DMS53 treated with DMSO at 0.1 percent for 48 hours (cell line): ENCODE data around the gene LAS1L.
"Not testable (repeated sequence)": the region's sequence is repeated elsewhere in the genome, so short reads cannot be mapped to it uniquely, and the experiment has no call there.

ENCODE experiments used
- DNase-seq: peaks from one replicate; lab custom pipeline; 2025; ENCODE audit not compliant: unreplicated experiment; lab: John Stamatoyannopoulos, UW

The LAS1L gene

DNA sequence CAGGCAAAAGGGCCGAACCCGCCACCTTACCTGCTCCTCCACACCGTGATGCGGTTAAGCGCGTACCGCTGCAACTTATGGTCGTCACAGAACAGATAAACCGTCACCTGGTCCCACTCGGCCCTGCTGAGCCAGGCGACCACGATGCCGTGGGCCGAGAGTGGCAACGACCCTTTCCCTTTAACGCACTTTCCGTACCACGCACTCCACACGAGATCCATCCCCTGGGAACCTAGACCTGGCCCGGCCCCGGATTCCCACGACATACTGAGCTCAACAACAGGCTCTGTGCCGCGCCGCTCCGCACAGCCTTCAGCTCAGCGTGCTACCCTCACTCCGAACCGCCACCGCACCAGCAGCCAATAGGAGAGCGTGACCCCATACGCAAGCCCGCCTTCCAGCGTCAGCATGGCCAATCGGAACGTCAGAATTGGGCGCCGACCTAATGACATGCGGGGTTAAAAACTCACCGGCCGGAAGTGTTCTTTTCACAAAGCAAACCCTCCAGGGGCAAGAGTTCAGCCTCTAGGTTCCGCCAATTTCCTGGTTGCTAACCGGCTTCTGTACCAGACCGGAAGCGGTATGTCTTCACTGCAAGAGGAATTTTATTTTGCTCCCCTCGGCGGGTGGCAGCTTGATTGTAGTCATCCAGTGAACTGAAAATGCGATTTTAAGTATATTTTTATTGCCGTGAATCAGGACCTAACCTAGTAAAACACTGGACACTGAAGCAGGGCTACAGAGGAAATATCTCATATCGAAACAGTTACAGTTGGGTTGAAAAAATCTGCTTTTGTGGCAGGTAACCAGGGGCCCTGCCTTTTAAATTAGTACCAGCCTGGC, at the start of gene LAS1L:
TSS of gene LAS1L (minus strand) at position 338 of the 843 bp plus-strand sequence. CDS start at position 266, 72 bp downstream.
- peak; percentile 83 for DNase-seq

GRCh38 chrX:65582450-65583082, 48.0 kb upstream of the LAS1L start:
- DNase-seq = no peak

GRCh38 chrX:65581661-65582339, 47.2 kb upstream of the LAS1L start:
- DNase-seq = peak; percentile 41

GRCh38 chrX:65578346-65578745, 43.8 kb upstream of the LAS1L start:
- DNase-seq = no peak

DNA sequence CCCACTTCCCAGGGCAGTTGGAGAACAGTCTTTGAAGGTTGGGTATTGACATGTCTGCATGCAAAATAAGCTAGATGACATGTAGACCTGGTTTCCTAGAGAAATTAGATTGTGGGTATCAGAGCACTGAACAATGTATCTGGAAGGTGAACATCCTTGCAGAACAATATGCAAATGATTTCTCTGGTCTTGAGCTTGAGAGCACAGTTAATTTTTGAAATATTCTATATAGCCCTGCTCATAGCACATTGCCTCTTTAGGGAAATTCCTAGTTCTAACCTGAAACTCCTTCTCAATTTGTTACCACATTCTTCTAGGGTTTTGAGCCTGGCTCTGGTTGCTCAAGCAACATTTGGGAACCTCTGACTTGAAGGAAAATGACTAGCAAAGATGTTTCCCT, 41.6 kb upstream of the LAS1L start:
- DNase-seq = no peak

GRCh38 chrX:65575022-65575421, 40.4 kb upstream of the LAS1L start:
- no peak for DNase-seq

GRCh38 chrX:65574356-65574755, 39.8 kb upstream of the LAS1L start:
- no peak for DNase-seq

DNA sequence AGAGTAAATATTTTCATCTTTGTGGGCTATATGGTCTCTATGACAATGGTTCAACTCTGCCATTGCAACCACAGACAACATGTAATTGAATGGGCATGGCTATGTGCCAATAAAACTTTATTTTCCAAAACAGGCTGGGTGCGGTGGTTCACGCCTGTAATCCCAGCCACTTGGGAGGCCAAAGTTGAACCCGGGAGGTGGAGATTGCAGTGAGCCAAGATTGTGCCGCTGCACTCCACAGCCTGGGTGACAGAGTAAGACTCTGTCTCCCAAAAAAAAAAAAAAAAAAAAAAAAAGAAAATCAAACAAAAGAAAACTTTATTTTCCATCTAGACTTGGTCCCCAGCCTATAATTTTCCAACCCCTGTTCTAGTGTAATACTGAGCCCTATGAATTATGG, 38.4 kb upstream of the LAS1L start:
- no peak for DNase-seq

GRCh38 chrX:65562850-65563249, 28.3 kb upstream of the LAS1L start:
- DNase-seq = not testable (repeated sequence)

DNA sequence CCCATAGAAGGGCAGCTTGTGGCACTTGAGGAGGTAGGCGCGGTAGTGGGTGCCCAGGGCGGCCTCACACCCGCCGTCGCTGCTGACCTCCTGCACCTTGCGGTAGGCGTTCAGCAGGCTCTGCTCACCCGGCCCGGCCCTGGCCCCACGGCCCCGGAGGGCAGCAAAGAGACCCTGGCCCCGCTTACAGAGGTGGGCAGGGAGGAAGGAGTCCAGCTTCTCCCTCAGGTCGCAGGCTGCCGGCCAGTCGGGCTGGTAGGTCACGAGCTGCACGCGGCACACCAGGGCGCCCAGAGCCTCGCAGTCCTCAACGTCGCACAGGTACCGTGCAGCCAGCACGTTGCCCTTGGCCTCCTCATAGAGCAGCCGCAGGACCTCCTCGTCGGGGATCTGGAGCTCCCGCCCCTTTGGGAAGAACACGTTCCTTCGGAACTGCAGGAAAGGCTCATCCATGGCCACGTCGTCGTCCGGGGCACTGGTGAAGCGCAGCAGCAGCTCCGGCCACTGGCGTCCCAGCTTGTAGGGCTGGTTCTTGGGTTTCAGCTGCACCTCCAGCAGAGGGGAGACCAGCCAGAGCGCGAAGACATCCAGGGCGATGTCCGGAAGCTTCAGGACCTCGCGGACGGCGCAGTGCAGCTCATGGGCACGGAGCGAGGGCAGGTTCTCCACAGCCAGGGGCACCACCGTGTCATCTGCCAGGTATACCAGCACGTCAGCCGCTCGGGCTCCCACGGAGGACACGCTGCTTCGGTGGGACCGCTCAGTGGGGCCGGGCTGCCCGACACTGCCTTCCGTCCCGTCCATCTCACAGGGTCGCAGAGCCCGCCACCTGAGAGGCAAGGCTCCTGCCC, 17.1 kb upstream of the LAS1L start:
- no peak for DNase-seq

DNA sequence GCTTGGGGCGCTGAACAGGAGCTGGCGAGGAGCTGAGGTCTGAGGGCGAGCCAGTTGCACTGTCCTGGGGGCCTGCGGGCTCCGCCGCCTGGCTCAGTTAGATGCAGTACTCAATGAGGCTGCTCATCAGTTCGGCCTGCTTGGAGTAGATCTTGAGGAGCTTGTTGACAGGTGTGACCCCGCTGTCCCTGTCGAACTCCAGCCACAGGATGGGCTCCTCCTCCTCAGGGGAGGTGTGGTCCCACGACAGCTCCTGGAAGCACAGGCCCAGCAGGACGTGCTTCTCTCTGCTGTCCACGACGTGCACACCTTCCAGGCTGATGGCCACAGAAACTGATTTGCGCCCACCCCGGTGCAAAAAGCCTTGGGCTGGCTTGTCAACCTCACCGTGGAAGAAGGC, 16.5 kb upstream of the LAS1L start:
- no peak for DNase-seq

DNA sequence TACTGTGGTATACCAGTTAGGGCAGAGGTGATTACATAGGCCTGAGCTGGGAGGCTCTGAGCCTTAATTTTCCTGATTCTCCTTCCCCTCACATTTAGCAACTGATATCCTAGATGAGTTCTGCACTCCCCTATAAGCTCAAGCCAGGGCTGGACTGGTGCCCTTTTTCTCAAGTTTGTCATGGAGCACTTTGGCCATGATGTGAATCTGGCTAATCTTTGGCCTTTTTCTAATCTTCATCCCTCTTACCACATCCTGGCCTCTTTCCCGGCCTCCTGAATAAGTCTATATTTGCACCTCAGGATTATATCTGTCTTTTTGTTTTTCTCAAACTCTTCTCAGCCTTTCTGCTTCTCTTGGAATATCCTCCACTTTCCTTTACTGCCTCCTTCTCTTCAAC, 10.9 kb upstream of the LAS1L start:
- DNase-seq = no peak

DNA sequence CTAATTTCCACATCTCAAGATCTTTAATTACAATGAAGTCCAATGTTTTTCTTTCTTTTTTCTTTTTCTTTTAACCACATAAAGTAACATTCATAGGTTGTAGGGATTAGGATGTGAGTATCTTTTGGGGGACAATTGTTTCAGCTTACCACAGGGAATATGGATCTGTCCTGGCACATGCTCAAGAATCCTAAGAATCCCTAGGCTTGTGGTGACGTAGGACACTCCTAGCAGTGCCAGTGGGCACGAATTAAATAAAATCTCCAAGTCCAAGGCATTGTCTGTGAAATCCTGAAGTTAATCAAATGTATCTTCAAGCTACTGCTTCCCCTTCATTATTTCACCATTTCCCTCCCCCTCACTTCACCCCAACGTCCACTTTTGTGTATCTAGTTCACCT, 2.6 kb upstream of the LAS1L start:
- DNase-seq = no peak

DNA sequence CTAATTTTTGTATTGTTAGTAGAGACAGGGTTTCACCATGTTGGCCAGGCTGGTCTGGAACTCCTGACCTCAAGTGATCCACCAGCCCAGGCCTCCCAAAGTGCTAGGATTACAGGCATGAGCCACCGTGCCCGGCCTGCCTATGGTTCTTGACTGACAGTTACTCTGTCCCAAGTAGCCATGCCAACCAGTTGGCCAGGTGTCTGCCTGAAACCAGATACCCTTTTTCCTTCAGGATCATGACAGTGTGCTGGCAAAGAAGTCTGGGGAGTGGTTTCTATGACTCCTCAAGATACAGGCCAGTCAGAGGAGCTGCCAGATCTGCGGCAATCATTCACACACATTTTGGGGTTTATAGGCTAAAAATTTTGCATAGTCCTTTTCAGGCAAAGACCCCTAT, 1.7 kb upstream of the LAS1L start:
- DNase-seq = peak; percentile 6

DNA sequence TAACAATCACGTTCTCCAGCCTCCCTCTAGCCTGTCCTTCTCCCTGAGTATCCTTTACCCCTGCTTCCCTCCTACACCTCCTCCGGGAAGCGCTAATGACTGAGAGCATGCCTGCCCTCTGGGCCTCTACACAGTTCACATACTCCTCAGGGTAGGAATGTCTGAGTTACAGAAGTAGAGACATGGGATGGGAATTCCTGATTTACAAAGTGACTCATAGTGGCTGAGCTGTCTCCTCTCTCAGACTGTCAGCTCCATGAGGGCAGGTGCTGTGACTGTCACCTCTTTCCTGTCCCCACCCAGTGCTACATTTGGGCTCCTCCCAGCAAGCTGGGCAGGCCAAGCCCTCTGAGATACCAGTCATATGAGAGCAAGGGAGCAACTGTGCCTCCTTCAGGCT, 2.6 kb downstream of the LAS1L start:
- no peak for DNase-seq

GRCh38 chrX:65528705-65529340, 5.8 kb downstream of the LAS1L start:
- DNase-seq = peak; percentile 8

DNA sequence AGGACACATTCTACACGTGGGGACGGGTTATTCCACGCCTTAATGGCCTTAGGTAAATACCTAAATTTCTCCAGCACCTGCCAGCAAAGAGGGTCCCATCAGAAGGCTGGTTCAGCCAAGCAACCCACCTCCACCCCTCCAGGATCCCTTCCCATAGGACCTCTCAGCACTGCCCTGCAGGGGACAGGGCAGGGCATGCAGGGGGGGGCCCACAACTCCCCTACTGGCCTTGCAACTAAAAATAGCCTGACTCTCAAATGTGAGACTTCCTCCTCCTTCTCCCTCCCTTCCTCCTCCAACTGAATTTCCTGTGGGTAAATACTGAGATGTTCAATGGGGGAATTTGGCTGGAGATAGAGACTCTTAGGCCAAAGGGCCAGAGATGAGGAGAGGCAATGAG, 6.3 kb downstream of the LAS1L start:
- DNase-seq = no peak

DNA sequence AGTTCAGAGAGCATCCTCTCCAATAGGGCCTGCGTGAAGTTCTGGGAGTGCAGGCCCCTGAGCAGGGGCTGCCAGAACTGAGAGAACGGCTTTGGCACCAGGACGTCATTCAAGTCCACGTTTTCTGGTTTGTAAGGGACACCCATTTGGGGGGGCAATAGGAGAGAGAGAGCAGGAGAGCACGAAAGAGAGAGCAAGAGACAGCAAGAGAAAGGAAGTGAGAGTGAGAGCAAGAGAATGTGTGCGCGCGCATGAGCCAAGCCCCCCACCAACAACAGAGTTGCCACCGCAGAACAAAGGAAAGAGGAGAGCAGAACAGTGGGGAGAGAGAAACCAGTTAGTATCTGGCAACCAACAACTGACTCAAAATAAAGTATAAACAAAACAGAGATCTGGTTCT, 10.4 kb downstream of the LAS1L start:
- DNase-seq = no peak

DNA sequence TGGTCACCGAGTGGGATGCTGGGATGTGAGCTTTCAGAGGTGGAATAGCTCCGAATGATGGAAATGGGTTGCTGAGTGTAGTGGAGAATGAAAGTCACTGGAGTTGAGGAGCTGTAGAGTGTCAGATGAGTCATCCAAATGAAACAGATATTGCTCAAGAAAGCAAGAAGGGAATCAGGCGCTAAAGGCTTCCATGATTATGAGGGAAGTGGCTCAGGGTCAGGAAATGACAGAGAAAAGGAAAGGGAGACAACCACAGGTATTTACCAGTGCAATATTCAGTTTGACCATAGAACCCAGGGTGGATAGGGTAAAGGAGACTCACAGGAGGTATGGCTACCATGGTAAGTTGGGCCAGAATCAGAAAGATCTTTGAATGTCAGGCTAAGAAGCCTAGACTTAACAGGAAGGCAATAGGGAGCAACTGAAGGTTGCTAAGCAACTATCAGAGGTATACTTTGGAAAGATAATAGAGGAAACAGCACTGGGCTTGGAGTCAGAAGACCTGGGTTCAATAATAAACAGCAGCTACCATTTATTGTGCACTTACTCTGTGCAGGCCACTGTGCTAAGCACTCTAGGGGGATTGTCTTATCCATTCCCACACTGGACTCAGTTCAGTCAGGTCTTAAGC, 11.7 kb downstream of the LAS1L start:
- DNase-seq = no peak

DNA sequence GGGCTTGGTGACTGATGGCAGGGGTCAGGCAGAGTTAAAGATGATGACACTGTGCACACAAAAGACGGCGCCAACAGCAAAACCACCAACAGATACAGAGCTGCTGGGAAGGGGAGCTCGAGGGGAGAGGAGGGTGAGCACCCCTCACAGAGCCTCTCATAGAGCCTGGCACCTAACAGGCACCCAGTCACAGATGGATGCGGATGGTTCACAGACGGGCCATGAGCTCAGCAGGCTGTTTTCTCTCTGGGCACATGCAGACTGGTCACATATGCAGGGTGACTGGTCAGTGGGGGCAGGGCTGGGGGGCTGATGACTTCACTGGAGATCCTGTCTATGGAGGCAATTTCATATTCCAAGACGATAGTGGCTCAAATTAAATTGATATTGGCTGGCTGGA, 15.1 kb downstream of the LAS1L start:
- not testable (repeated sequence) for DNase-seq
